Stimulated activated CD4-positive, alpha-beta T cell treated with anti-CD3 and anti-CD28 coated beads, Interleukin-1b, Interleukin-23, amount 100 ng/mL, for 48 hours (primary cell): Measurements from ENCODE around the gene GNA15.
"Not testable (repeated sequence)": the region's sequence is repeated elsewhere in the genome, so short reads cannot be mapped to it uniquely, and the experiment has no call there.

Experiments used
- DNase-seq: peaks from one replicate; pipeline ENCODE4 v3.0.0-alpha.2; 2020

GNA15 gene

DNA sequence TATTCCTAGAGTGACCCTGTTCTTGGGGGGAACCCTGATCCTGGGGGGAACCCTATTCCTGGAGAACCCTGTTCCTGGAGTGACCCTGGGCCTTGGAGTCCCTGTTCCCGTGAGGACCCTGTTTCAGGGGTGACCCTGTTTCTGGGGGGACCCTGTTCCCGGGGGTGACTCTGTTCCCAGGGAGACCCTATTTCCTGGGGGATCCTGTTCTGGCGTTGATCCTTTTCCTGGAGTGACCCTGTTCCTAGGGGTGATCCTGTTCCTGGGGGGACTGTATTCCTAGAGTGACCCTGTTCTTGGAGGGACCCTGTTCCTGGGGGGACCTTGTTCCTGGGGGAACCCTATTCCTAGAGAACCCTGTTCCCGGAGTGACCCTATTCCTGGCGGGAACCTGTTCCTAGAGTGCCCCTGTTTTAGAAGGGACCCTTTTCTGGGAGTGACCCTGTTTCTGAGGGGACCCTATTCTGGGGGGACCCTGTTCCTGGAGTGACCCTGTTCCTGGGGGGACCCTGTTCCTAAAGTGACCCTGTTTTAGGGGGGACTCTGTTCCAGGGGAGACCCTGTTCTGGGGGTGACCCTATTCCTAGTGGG is 15.0 kb downstream of the GNA15 start:
- DNase-seq, result no peak

DNA sequence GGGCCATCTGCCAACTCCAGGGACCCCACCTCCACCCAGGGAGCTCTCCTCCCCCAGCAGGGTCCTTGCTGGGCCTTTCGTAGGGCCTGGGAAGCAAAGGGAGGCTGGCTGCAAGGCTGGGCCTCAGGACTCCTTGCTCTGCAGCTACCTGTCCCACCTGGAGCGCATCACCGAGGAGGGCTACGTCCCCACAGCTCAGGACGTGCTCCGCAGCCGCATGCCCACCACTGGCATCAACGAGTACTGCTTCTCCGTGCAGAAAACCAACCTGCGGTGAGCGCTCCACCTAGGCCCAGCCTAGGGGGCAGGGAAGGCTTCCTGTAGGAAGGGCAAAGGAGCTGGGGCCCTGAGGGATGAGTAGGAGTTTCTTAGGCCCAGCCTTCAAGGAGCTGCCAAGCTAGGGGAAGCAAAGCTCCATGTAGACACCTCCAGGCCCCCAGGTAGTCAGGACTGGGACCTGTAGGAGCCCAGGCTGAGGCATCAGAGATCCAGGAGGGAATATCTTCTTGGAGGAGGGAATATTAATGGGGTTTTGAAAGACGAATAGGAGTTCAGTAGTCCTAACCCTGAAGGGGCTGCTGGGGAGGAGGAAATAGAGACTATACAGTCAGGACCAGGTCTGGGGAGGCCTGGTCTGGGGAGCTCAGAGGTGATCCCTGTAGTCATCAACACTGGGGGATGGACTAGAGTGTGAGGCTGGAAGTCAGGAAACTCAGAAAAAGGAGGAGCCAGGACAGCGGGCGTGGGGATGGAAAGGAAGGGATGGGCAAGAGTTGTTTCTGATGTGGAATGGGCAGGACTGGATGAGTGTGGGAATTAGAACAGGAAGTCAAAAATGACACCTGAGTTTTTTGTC is 16.0 kb downstream of the GNA15 start:
- DNase-seq, result no peak

DNA sequence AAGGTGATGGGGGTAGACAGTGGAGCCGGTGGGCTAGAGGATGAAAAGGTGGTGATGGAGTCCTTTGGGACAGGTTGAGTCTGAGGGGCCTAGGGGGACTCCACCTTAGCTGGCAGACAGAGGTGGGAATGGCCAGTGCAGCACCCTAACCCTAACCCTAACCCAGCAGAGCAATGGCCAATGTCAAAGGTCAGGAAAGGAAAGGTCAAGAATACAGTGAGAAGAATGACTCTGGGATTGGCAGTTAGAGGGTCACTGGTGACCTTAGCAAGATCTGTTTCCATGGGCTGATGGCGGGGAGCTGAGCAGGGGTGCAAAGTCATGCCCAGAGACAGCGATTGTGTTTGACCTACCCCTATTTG is 16.6 kb downstream of the GNA15 start:
- DNase-seq, result no peak

DNA sequence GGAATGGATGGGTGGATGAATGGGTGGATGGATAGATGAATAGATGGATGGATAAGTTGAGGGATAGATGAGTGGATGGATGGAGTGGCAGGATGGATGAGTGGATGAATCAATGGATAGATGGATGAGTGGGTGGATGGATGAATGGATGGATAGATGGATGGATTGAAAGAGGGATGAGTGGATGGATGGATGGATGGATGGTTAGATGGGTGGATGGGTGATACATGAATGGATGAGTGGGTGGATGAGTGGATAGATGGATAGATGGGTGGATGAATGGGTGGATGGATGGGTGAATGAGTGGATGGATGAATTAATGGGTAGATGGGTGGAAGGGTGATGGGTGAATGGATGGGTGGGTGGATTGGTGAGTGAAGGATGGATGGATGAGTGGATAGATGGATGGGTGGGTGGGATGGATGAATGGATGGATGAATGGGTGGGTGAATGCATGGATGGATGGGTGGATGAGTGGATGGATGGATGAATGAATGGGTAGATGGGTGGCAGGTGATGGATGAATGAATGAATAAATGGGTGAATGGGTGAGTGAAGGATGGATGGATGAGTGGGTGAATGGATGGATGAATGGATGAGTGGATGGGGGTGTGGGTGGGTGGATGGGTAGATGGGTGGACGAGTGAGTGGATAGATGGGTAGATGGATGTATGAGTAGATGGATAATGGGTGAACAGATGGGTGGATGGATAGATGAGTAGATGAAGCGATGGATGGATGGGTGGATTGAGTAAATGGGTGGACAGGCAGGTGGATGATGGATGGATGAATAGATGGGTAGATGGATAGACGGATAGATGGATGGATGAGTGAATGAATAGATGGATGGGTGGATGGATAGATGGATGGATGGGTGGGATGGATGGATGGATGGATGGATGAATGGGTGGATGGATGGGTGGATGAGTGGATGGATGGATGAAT is 17.7 kb downstream of the GNA15 start:
- no peak for DNase-seq

DNA sequence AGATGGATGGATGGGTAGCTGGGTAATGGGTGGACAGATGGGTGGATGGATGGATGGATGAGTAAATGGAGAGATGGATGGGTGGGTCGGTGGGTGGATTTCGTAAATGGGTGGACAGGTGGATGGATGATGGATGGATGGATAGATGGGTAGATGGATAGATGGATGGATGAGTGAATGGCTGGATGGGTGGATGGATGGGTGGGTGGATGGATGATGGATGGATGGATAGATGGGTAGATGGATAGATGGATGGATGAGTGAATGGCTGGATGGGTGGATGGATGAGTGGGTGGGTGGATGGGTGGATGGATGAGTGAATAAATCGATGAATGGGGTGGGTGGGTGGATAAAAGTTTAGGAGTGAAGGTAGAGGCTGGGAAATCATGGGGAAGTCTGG is 18.6 kb downstream of the GNA15 start:
- not testable (repeated sequence) for DNase-seq

DNA sequence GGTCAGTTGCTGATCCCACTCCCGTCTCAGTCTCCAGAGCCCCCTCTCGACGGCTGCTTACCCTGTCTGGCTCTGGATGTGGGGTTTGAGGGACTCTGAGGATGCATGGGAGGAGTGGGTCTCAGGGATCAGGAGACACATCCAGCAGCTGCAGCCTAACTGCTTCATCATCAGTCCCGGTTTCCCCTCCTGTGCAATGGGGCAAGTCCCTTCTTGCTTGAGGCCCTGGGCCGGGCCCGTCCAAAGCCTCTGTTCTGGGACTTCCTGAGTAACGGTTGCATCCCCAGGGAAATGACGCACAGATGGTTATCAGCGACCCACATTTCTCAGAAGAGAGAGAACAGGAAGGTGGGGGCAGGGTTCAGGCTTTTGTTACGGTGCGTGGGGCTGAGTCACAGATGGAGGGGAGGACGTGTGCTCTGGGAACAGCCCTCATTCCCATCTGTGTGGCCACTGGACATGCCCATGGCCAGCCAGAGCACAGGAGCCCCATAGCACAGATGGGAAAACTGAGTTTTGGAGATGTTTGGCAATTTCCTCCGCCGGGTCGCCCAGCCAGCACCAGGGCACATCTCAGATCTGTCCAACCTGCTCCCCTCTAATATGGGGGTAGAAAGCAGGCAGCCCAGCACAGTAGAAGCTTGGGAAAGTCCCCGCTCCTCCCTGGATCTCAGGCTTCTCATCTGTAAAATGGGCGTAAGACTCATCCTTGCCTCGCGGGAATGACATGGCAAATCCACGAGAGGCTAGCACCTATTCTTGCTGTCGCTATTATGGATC is 19.3 kb downstream of the GNA15 start:
- peak; percentile 91 for DNase-seq

DNA sequence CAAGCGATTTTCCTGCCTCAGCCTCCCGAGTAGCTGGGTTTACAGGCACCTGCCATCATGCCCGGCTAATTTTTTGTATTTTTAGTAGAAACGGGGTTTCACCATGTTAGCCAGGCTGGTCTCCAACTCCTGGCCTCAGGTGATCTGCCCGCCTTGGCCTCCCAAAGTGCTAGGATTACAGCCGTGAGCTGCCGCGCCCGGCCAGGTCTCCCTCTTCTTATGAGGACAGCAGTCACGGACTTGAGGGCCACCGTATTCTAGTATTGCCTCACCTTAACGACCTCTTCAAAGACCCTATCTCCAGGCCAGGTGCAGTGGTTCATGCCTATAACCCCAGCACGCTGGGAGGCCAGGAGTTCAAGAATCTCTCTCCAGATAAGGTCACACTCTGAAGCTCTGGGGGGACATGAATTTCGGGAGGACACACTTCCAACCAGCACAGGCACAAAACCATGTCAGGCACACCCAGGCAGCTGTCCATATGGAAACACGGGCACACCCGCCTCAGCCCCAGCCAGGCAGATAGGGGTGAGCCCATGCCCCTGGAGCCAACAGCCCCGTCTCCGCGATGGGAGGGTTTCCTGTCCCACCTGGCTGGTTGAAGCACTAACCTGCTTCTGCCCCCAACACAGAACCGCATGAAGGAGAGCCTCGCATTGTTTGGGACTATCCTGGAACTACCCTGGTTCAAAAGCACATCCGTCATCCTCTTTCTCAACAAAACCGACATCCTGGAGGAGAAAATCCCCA is 21.4 kb downstream of the GNA15 start:
- DNase-seq, result no peak

DNA sequence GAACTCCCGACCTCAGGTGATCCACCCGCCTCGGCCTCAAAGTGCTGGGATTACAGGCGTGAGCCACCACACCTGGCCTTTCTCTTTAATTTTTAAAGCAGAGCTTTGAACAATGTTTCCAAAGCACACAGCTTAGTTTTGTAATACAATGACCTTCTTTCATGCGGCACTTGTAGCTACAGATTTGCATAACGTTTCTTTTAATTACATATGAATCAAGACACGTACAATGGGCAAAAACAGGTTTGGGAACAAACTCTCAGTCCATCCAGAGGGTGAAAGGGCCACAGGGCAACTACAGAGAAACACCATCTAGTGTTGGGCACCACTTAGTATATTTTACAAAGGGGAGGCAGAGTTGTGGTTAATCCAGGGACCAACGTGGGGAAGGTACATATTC is 23.7 kb downstream of the GNA15 start:
- DNase-seq, result no peak

DNA sequence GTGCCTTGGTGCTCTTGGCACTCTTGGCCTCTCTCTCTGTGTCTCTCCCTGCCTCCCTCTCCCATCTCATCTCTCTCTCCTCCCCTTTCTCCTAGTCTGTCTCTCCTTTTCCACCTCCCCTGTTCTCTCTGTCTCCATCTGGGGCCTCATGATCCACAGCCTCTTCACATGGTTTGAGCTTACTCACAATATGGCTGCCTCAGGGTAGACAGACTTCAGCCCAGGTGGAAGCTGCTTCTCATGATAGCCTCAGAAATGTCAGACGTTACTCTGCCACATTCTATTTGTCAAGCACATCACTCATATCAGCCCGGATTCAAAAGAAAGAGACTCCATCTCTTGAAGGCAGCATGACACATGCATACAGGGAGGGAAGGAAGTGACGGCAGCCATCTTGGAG is 24.4 kb downstream of the GNA15 start:
- DNase-seq, result no peak

DNA sequence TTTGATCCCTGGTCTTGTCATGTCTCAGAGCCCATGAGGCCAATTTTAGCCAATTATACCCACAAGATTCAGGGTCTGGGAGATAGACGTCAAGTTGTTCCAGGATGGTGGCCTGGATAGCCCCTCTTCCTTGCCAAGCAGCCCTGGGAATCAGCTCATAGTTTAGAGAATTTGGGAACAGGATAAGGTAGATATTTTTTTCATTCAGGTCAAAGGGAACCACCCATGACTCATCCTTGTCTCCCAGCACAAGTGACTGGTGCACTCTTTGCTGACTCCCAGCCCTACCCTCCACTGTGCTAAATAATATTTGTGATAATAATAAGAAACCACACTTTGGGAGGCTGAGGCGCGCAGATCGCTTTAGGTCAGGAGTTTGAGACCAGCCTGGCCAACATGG is 25.6 kb downstream of the GNA15 start:
- no peak for DNase-seq

DNA sequence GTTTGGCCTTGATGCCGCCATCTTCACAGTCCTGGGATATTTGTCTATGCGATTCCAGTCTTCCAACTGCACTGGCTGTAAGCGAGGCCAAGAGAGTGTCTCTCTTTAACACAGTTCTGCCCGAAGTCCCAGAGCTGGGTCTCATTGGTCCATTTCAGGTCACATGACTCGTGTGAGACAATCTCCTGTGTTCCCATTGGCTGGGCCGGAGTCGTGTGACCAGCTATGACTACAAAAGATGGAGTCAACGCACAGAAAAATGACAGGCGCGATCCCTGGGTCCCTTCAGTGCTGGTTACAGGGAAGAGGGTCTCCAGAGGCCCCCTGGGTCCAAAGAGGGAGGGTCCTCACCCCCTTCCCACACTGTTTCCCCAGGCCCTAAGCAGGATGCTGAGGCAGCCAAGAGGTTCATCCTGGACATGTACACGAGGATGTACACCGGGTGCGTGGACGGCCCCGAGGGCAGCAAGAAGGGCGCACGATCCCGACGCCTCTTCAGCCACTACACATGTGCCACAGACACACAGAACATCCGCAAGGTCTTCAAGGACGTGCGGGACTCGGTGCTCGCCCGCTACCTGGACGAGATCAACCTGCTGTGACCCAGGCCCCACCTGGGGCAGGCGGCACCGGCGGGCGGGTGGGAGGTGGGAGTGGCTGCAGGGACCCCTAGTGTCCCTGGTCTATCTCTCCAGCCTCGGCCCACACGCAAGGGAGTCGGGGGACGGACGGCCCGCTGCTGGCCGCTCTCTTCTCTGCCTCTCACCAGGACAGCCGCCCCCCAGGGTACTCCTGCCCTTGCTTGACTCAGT is 26.8 kb downstream of the GNA15 start:
- peak; percentile 53 for DNase-seq

DNA sequence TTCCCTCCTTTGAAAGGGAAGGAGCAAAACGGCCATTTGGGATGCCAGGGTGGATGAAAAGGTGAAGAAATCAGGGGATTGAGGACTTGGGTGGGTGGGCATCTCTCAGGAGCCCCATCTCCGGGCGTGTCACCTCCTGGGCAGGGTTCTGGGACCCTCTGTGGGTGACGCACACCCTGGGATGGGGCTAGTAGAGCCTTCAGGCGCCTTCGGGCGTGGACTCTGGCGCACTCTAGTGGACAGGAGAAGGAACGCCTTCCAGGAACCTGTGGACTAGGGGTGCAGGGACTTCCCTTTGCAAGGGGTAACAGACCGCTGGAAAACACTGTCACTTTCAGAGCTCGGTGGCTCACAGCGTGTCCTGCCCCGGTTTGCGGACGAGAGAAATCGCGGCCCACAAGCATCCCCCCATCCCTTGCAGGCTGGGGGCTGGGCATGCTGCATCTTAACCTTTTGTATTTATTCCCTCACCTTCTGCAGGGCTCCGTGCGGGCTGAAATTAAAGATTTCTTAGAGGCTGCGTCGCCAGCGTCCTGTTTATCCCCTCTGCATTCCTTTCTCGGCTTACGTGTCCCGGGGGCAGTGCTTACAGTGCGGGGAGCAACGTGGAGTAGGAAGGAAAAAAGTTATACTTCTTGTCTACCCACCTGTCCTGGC is 27.5 kb downstream of the GNA15 start:
- peak; percentile 69 for DNase-seq

DNA sequence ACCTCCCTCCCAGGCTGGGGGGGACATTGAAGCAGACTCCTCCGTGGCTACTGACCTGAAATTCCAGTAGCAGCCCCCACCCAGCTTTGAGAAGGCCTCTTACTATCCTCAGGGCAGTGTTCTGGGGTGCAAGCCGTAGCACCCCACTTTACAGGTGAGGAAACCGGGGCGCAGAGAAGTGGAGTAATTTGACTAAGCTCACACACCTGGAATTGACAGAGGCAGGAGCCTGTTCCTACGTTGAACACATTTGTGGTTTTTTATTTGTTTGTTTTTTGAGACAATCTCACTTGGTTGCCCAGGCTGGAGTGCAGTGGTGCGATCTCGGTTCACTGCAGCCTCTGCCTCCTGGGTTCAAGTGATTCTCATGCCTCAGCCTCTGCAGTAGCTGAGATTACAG is 28.1 kb downstream of the GNA15 start:
- DNase-seq, result no peak

DNA sequence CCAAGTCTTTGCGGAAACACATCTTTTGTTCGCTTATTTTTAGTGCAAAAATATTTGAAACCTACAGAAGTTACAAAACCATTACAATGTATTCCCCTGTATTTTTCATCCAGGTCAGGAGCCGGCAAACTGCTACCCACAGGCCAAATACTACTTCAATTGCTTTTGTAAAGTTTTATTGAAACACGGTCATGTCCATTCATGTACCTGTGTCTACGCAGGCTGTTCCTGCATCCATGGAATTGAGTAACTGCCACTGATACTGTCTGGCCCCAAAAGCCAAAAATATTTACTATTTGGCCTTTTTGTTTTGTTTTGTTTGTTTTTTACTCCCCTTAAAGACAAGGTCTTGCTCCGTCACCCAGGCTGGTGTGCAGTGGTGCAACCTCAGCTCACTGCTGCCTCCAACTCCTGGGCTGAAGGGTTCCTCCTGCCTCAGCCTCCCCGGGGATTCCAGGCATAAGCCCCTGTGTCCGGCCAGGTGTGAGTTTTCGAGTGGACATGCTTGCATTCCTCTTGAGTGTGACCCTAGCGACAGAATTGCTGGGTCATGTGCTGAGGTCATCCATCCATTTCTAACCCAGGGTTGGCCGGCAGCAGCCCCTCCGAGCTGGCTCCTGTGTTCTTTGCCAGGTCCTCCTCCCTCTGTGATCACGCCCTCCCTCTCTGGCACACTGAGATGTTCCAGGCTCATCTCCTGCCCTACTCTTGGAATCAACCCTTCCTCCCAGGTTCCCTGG is 31.9 kb downstream of the GNA15 start:
- no peak for DNase-seq

DNA sequence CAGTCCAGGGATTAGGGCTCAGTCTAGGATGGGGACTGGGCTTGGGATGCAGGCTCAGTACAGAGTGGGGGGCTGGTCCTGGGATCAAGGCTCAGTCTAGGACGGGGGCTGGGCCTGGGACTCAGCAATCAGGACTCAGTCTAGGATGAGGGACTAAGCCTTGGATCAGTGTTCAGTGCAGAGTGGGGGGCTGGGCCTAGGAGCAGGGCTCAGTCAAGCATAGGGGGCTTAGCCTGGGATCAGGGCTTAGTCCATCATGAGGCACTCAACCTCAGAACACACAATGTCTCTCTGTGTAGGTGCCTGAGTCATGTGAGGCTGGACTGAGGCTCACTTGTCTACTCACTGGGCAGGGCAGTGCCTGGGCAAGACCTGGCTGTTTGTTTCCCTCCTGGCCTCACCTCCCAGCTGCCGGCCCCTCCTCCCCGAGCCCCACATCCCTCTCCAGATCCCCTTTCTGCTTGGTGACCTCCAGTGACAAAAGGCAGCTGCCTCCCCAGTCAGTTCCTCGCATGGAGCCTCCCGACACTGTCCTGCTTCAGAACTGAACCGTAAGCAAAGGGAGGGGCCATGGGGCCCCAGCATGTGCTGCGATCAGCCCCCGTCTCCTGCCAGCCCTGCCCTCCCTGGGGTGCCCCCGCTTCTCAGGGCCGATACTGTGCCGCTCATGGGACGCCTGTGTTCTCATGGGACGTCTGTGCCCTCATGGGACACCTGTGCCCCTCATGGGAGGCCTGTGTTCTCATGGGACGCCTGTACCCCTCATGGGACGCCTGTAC is 36.2 kb downstream of the GNA15 start:
- no peak for DNase-seq

DNA sequence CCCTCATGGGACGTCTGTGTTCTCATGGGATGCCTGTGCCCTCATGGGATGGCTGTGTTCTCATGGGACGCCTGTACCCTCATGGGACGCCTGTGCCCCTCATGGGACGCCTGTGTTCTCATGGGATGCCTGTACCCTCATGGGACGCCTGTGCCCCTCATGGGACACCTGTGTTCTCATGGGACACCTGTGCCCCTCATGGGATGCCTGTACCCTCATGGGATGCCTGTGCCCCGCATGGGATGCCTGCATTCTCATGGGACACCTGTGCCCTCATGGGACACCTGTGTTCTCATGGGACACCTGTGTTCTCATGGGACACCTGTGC is 36.8 kb downstream of the GNA15 start:
- not testable (repeated sequence) for DNase-seq

DNA sequence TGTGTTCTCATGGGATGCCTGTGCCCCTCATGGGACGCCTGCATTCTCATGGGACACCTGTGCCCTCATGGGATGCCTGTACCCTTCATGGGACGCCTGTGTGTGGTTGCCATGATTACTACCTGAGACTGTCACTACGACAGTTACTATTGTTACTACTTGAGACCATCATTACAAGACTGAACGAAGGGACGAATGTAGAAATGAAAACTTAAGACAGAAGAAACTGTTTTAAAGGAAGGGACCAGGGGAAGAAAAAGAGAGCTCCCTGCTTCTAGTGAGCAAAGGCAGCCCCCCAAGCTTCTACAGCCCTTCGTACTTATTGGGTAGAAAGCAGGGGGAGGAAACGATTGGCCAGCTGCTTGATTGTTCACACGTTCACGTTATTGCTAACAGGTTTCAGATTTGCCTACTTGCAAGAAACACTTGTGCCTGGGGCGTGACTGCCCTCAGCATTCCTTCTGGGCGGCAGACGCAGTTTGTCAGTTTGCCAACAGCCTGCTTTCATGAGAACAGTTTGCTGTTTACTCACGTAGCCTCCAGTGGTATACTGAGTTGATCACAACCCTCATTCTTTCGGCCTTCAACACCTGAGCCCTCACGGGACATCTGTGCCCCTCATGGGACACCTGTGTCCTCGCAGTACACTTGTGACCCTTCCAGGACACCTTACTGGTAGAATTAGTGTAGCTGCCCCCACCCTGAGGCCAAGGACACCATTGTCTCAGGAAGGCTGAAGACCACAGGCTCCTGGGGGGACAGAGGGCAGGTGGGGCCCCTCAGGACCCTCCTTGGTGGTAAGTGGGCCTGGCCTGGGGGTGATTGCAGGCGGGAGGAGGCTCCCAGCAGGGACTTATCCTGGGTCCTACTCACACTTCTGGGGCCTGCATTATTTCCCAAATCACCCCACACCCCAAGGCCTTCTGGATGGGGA is 40.2 kb downstream of the GNA15 start:
- DNase-seq, result no peak
